Brain microvascular endothelial cell (primary cell): ENCODE data around the gene SFTA2.

ENCODE experiments used
- DNase-seq: peaks from one replicate; pipeline ENCODE4 v3.0.0-alpha.2; 2020
- H3K27ac ChIP-seq: fragments of 250-450 bp; sonication (Bioruptor Pico); 2 replicates; pipeline ENCODE4 v1.5.1; 2020; ENCODE audit warnings: mild to moderate bottlenecking, moderate library complexity
- H3K27me3 ChIP-seq: fragments of 250-450 bp; sonication (Bioruptor Pico); replicated peaks from 2 replicates; pipeline ENCODE4 v1.5.1; 2020; ENCODE audit warnings: mild to moderate bottlenecking
- H3K36me3 ChIP-seq: fragments of 250-450 bp; sonication (Bioruptor Pico); replicated peaks from 2 replicates; pipeline ENCODE4 v1.5.1; 2020; ENCODE audit warnings: mild to moderate bottlenecking
- H3K4me3 ChIP-seq: 2 replicates; pipeline ENCODE4 v1.5.1; 2011; ENCODE audit warnings: low read depth, mild to moderate bottlenecking, control low read depth, low read length, moderate library complexity
- in situ Hi-C: cut with HindIII; loops from 2 replicates; pipeline ENCODE4 v1.10.0; 2017; ENCODE audit warnings: low sequenced_read_pairs, low pct_ligation_motif_present
- TF ChIP-seq, protein P1 (sequence below): IDR thresholded peaks from 2 replicates; pipeline ENCODE4 v1.5.1; 2011; ENCODE audit warnings: low read depth, mild to moderate bottlenecking, moderate library complexity, low read length, control low read depth, inconsistent platforms; ENCODE audit errors: missing control alignments

SFTA2 gene

DNA sequence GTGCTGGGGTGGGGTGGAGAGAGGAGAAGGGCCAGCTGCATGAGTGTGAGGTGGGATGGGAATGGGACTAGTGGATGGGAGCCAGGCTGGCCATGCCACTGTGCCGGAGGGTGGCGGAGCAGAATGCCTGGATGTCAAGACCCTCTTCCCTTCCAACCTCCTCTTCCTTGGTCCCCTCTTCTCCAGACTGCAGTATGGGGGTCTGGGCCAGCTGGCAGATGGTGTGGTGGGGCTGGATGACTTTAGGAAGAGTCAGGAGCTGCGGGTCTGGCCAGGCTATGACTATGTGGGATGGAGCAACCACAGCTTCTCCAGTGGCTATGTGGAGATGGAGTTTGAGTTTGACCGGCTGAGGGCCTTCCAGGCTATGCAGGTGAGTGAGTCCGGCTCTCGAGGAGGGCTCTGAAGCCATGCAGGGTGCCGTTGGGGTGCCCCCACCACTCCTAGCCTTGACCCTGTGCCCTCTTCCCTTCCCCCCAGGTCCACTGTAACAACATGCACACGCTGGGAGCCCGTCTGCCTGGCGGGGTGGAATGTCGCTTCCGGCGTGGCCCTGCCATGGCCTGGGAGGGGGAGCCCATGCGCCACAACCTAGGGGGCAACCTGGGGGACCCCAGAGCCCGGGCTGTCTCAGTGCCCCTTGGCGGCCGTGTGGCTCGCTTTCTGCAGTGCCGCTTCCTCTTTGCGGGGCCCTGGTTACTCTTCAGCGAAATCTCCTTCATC is 40.0 kb downstream of the SFTA2 start:
- in situ Hi-C loops: no loop called here
- H3K36me3 ChIP-seq: peaks cover 5% of the 10 kb centered on the region
- H3K27ac ChIP-seq: no peak overlapping the region
- no peaks in the 10 kb centered on the region for H3K27me3 ChIP-seq
- TF ChIP-seq, protein P1, sequence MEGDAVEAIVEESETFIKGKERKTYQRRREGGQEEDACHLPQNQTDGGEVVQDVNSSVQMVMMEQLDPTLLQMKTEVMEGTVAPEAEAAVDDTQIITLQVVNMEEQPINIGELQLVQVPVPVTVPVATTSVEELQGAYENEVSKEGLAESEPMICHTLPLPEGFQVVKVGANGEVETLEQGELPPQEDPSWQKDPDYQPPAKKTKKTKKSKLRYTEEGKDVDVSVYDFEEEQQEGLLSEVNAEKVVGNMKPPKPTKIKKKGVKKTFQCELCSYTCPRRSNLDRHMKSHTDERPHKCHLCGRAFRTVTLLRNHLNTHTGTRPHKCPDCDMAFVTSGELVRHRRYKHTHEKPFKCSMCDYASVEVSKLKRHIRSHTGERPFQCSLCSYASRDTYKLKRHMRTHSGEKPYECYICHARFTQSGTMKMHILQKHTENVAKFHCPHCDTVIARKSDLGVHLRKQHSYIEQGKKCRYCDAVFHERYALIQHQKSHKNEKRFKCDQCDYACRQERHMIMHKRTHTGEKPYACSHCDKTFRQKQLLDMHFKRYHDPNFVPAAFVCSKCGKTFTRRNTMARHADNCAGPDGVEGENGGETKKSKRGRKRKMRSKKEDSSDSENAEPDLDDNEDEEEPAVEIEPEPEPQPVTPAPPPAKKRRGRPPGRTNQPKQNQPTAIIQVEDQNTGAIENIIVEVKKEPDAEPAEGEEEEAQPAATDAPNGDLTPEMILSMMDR: no peak
- DNase-seq: no peak
- no peak overlapping the region for H3K4me3 ChIP-seq

DNA sequence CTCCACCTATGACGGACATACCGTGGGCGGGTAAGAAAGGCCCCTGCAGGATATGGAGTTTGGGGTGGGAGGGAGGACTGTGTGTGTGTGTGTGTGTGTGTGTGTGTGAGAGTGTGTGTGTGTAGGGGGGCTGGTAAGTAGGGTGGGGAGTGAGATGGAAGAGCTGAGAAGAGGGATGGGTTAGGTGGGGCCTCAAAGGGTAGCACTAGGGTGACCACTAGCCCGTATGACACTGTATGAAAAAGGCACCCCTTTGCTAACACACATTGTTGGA is 40.6 kb downstream of the SFTA2 start:
- Histone ChIP-seq H3K4me3 (no peak overlapping the region), H3K36me3 (peaks cover 2% of the 10 kb centered on the region), H3K27me3 (no peaks in the 10 kb centered on the region), H3K27ac (no peak overlapping the region)
- DNase-seq: no peak
- in situ Hi-C loops: no loop called here
- TF ChIP-seq, protein P1: no peak

DNA sequence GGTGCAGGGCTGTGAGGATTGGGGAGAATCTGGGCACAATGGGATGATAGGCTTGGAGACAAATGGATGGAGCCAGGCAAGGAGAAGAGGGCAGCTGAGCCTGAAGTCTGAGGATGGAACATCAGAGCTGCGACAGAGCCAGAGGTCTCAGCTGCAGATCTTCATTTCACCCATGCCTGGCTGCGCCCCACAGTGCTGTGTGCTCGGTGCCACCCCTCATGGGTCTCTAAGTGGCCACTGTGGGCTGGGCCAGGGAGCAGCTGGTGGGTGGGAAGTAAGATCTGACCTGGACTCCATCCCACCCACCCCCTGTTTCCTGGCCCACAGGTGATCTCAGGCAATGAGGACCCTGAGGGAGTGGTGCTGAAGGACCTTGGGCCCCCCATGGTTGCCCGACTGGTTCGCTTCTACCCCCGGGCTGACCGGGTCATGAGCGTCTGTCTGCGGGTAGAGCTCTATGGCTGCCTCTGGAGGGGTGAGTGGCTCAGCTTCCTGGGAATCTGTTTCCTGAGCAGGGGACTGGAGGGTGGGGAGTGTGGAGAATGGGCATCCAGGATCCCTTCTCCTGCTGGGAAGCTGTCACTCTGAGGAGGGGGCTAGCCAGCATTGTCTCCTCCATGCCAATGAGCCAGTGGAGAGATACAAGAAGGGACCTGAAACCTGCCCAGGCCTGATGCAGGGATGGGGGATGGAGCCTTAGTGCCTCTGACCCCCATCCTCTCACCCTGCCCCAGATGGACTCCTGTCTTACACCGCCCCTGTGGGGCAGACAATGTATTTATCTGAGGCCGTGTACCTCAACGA is 41.1 kb downstream of the SFTA2 start:
- peaks cover 2% of the 10 kb centered on the region for H3K36me3 ChIP-seq
- TF ChIP-seq, protein P1: no peak
- H3K4me3 ChIP-seq: no peak overlapping the region
- no peaks in the 10 kb centered on the region for H3K27me3 ChIP-seq
- H3K27ac ChIP-seq: no peak overlapping the region
- in situ Hi-C loops: no loop called here
- no peak for DNase-seq

GRCh38 chr6:30889921-30890645 is 41.9 kb downstream of the SFTA2 start:
- DNase-seq: no peak
- in situ Hi-C loops: no loop called here
- peaks cover 2% of the 10 kb centered on the region for H3K36me3 ChIP-seq

DNA sequence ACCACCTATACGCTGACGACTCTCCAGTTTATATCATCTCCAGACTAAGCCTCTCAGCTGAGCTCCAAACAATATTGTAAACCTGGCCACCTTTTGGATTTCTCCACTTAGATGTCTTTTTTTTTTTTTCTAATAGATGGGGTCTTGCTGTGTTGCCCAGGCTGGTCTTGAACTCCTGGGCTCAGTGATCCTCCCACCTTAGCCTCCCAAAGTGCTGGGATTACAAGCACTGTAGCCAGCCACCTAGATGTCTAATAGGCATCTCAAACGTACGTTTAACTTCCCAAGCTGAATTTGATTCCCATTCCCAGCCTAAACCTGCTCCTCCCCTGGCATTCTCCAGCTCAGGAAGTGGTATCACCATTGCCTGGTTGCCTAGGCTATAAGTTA is 42.5 kb downstream of the SFTA2 start:
- Histone ChIP-seq H3K27me3 (no peaks in the 10 kb centered on the region), H3K36me3 (no peaks in the 10 kb centered on the region), H3K4me3 (no peak overlapping the region), H3K27ac (no peak overlapping the region)
- in situ Hi-C loops: no loop called here
- TF ChIP-seq, protein P1: no peak
- no peak for DNase-seq

More at GRCh38 chr6:30889921-30890645, 41.9 kb downstream of the SFTA2 start:
- no peak overlapping the region for H3K27ac ChIP-seq
- H3K27me3 ChIP-seq: no peaks in the 10 kb centered on the region
- TF ChIP-seq, protein P1: no peak
- no peak overlapping the region for H3K4me3 ChIP-seq
